Measurements from ENCODE around the gene CPEB3. TPM values are rescaled to one million over a fixed set of nuclear protein-coding genes. Genes with fewer than 3 reads are reported as not detected.

The CPEB3 gene
- total RNA-seq = 0.65 and 1.3 TPM in 2 replicates

GRCh38 chr10:92290837-92291615, at the start of gene CPEB3, which contains the start of gene MARCHF5:
TSS of gene CPEB3 (minus strand) at chr10:92291078. CDS start at chr10:92240350, 50,728 bp downstream.
TSS of gene MARCHF5 (plus strand) at chr10:92291167. CDS start at chr10:92291495, 328 bp downstream.

Other genes with a start within 250 kb of the CPEB3 start
- gene MARCHF5, start 89 bp upstream of the CPEB3 start, total RNA-seq = 10.1 and 19.8 TPM in 2 replicates